GM06990 (cell line): ENCODE data around the gene DDX49.
"Not testable (repeated sequence)": the region's sequence is repeated elsewhere in the genome, so short reads cannot be mapped to it uniquely, and the experiment has no call there.

Source experiments
- DNase-seq: peaks from one replicate; pipeline ENCODE4 v3.0.0-alpha.2; 2011; ENCODE audit not compliant: insufficient read length; ENCODE audit errors: extremely low read depth
- H3K27me3 ChIP-seq: replicated peaks from 2 replicates; pipeline ENCODE4 v1.6.0; 2011; ENCODE audit warnings: low read length; ENCODE audit not compliant: control insufficient read depth, insufficient read depth
- H3K36me3 ChIP-seq: 2 replicates; pipeline ENCODE4 v1.5.1; 2011; ENCODE audit warnings: low read length; ENCODE audit not compliant: control insufficient read depth, insufficient read depth
- H3K4me3 ChIP-seq: replicated peaks from 2 replicates; pipeline ENCODE4 v1.5.1; 2011; ENCODE audit warnings: low read depth, mild to moderate bottlenecking, control low read depth, low read length
- CTCF ChIP-seq: IDR thresholded peaks from 2 replicates; pipeline ENCODE4 v1.5.1; 2011; ENCODE audit warnings: low read length, control low read depth, mild to moderate bottlenecking, inconsistent platforms; ENCODE audit not compliant: insufficient read depth, poor library complexity, severe bottlenecking

DDX49 gene

GRCh38 chr19:18948976-18949356 lies 29.5 kb downstream of the DDX49 start:
- H3K27me3 ChIP-seq: no peaks in the 10 kb centered on the region; the same call in 1 of the 2 replicates
- no peaks in the 10 kb centered on the region for H3K36me3 ChIP-seq
- no peak for TF ChIP-seq CTCF
- no peak overlapping the region for H3K4me3 ChIP-seq
- no peak for DNase-seq

- TF ChIP-seq CTCF: no peak
- Histone ChIP-seq H3K36me3 (no peaks in the 10 kb centered on the region), H3K4me3 (no peak overlapping the region), H3K27me3 (no peaks in the 10 kb centered on the region; the same call in 1 of the 2 replicates)
- no peak for DNase-seq
These were observed 30.3 kb downstream of the DDX49 start for GRCh38 chr19:18949858-18950257.

- DNase-seq: no peak
- H3K4me3 ChIP-seq: no peak overlapping the region
- no peaks in the 10 kb centered on the region for H3K36me3 ChIP-seq
- H3K27me3 ChIP-seq: no peaks in the 10 kb centered on the region; the same call in 1 of the 2 replicates
- TF ChIP-seq CTCF: no peak
These were observed 32.3 kb downstream of the DDX49 start for GRCh38 chr19:18951721-18952281.

GRCh38 chr19:18952364-18953003 lies 33.0 kb downstream of the DDX49 start:
- H3K27me3 ChIP-seq, DNase-seq, H3K36me3 ChIP-seq, H3K4me3 ChIP-seq: not testable (repeated sequence)

- no peak overlapping the region for H3K4me3 ChIP-seq
- H3K36me3 ChIP-seq: no peaks in the 10 kb centered on the region
- DNase-seq: no peak
- no peaks in the 10 kb centered on the region; the same call in 1 of the 2 replicates for H3K27me3 ChIP-seq
- TF ChIP-seq CTCF: no peak
These were observed 34.6 kb downstream of the DDX49 start for GRCh38 chr19:18954094-18954493.

GRCh38 chr19:18955042-18955441 lies 35.5 kb downstream of the DDX49 start:
- no peak for DNase-seq
- Histone ChIP-seq H3K27me3 (no peaks in the 10 kb centered on the region; the same call in 1 of the 2 replicates), H3K4me3 (no peak overlapping the region), H3K36me3 (no peaks in the 10 kb centered on the region)
- no peak for TF ChIP-seq CTCF
